ENCODE data around the gene SNAP47. TPM values are rescaled to one million over a fixed set of nuclear protein-coding genes. Genes with fewer than 3 reads are reported as not detected.

SNAP47 gene
- total RNA-seq, 4 donors from 2014 or later: 25.7 to 71.0 (median 38.4) TPM

- no peak overlapping the region for H3K27ac ChIP-seq
- no peaks in the 10 kb centered on the region for H3K36me3 ChIP-seq
- H3K4me1 ChIP-seq: no peaks in the 10 kb centered on the region
- no peaks in the 10 kb centered on the region for H3K27me3 ChIP-seq
- DNase-seq: no peak
- peaks cover 0 to 10% (median 2%) of the 10 kb centered on the region in 4 donors for H3K9me3 ChIP-seq
- no peak overlapping the region for H3K4me3 ChIP-seq
- no peak for TF ChIP-seq POLR2A (IDR thresholded peaks at IDR 0.05)
- TF ChIP-seq, protein P1, sequence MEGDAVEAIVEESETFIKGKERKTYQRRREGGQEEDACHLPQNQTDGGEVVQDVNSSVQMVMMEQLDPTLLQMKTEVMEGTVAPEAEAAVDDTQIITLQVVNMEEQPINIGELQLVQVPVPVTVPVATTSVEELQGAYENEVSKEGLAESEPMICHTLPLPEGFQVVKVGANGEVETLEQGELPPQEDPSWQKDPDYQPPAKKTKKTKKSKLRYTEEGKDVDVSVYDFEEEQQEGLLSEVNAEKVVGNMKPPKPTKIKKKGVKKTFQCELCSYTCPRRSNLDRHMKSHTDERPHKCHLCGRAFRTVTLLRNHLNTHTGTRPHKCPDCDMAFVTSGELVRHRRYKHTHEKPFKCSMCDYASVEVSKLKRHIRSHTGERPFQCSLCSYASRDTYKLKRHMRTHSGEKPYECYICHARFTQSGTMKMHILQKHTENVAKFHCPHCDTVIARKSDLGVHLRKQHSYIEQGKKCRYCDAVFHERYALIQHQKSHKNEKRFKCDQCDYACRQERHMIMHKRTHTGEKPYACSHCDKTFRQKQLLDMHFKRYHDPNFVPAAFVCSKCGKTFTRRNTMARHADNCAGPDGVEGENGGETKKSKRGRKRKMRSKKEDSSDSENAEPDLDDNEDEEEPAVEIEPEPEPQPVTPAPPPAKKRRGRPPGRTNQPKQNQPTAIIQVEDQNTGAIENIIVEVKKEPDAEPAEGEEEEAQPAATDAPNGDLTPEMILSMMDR (IDR thresholded peaks at IDR 0.05): no peak
Measured at GRCh38 chr1:227809026-227809425, 73.8 kb downstream of the SNAP47 start.

DNA sequence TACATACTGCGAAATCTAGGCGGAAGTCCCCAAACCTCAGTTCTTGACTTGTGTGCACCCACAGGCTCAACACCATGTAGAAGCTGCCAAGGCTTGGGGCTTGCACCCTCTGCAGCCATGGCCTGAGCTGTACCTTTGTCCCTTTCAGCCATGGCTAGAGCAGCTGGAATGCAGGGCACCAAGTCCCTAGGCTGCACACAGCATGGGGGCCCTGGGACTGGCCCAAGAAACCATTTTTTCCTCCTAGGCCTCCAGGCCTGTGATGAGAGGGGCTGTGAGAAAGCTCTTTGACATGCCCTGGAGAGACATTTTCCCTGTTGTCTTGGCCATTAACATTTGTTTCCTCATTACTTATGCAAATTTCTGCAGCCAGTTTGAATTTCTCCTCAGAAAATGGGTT, 78.7 kb downstream of the SNAP47 start:
- Histone ChIP-seq H3K9me3 (peaks cover 0 to 14% (median 3%) of the 10 kb centered on the region in 4 donors), H3K27ac (no peak overlapping the region), H3K36me3 (no peaks in the 10 kb centered on the region), H3K27me3 (no peaks in the 10 kb centered on the region), H3K4me3 (no peak overlapping the region), H3K4me1 (no peaks in the 10 kb centered on the region)
- no peak for DNase-seq
- TF ChIP-seq POLR2A (IDR thresholded peaks at IDR 0.05): no peak

- TF ChIP-seq, protein P1 (IDR thresholded peaks at IDR 0.05): no peak
- Histone ChIP-seq H3K27ac (no peak within 1 kb of the TSS), H3K27me3 (no peaks in the 10 kb centered on the region), H3K9me3 (peaks cover 0 to 14% (median 3%) of the 10 kb centered on the region in 4 donors), H3K4me3 (no peak within 1 kb of the TSS), H3K4me1 (no peaks in the 10 kb centered on the region), H3K36me3 (no peaks in the 10 kb centered on the region)
- DNase-seq: no peak
Measured at GRCh38 chr1:227815468-227816409, 80.5 kb downstream of the SNAP47 start, which contains the start of gene PRSS38. TSS of gene PRSS38 (plus strand) at chr1:227815675. CDS start at chr1:227815717, 42 bp downstream.

DNA sequence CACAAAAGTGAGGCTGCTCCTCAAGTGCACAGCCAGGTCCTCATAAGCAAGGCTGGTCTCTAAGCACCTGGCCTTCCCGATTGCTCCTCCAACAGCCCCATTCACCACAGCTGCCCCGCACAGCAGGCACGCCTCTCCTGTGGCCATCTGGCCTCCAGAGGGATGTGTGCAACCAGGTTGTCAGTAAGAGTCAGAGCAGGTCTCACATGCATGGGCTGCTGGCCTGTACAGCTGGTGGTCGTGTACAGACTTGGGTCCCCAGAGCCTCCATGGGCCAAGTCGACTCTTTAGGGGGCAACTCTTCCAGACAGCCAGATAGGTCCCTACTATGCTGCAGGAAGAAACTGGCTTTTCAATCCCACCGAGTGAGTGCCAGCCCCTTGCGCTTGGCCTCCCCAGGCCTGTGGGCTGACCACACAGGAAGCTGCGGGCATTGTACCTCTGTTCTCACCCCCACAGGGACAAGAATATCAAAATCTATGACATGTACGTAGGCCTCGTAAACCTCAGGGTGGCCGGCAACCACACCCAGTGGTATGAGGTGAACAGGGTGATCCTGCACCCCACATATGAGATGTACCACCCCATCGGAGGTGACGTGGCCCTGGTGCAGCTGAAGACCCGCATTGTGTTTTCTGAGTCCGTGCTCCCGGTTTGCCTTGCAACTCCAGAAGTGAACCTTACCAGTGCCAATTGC, 81.7 kb downstream of the SNAP47 start:
- Histone ChIP-seq H3K4me1 (no peaks in the 10 kb centered on the region), H3K27me3 (no peaks in the 10 kb centered on the region), H3K9me3 (peaks cover 0 to 14% (median 3%) of the 10 kb centered on the region in 4 donors), H3K27ac (no peak overlapping the region), H3K36me3 (no peaks in the 10 kb centered on the region), H3K4me3 (no peak overlapping the region)
- no peak for DNase-seq
- TF ChIP-seq, protein P1 (IDR thresholded peaks at IDR 0.05): no peak

DNA sequence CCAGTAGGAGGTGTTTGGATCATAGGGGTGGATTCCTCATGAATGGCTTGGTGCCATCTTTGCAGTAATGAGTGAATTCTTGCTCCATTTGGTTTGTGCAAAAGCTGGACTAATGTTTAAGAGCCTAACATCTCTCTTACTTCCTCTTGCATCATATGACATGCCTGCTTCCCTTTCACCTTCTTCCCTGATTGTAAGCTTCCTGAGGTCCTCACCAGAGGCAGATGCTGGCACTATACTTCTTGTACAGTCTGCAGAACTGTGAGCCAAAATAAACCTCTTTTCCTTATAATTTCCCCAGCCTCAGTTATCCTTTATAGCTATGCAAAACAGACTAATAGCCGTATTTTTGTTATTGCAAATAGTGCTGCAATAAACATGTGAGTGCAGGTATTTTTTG, 88.3 kb downstream of the SNAP47 start:
- TF ChIP-seq POLR2A (IDR thresholded peaks at IDR 0.05): no peak
- TF ChIP-seq, protein P1 (IDR thresholded peaks at IDR 0.05): no peak

DNA sequence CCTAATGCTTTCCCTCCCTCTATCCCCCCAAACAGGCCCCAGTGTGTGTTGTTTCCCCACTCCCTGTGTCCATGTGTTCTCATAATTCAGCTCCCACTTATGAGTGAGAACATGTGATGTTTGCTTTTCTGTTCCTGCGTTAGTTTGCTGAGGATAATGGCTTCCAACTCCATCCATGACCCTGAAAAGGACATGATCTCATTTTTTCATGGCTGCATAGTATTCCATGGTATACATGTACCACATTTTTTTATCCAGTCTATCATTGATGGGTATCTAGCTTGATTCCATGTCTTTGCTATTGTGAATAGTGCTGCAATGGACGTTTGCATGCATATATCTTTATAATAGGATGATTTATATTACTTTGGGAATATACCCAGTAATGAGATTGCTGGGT, 89.0 kb downstream of the SNAP47 start:
- Histone ChIP-seq H3K4me1 (no peaks in the 10 kb centered on the region), H3K36me3 (no peaks in the 10 kb centered on the region), H3K9me3 (no peaks in the 10 kb centered on the region), H3K27ac (no peak overlapping the region), H3K4me3 (no peak overlapping the region), H3K27me3 (no peaks in the 10 kb centered on the region)
- TF ChIP-seq, protein P1 (IDR thresholded peaks at IDR 0.05): no peak
- no peak for TF ChIP-seq POLR2A (IDR thresholded peaks at IDR 0.05)
- DNase-seq: no peak

More for the DNA sequence above, 88.3 kb downstream of the SNAP47 start:
- Histone ChIP-seq H3K9me3 (no peaks in the 10 kb centered on the region), H3K36me3 (no peaks in the 10 kb centered on the region), H3K27me3 (no peaks in the 10 kb centered on the region), H3K4me3 (no peak overlapping the region), H3K4me1 (no peaks in the 10 kb centered on the region), H3K27ac (no peak overlapping the region)
- DNase-seq: no peak
